Adipose tissue (tissue), 3 donors: ENCODE data around the gene SULT1E1. TPM values are rescaled to one million over a fixed set of nuclear protein-coding genes. Genes with fewer than 3 reads are reported as not detected.

Experiments used
- H3K27ac ChIP-seq: one replicate; pipeline ENCODE4 v1.5.1; 2013; ENCODE audit warnings: low read depth, low read length
- WGBS, 3 donors: extraction: QIAGEN DNeasy Blood & Tissue Kit; methylation state at CpG; one replicate each; pipeline ENCODE4 v1.1.7; 2013; 5-methylcytosine and 5-hydroxymethylcytosine counted together
- polyA plus RNA-seq, 3 donors: library from polyadenylated mRNA; stranded (reverse); fragments of 200-250 nt; gene quantifications; one replicate each; pipeline ENCODE4 v1.2.3, GENCODE V29; 2013
- donor health status: healthy with polysubstance abuse.
- donor health status: Bipolar disorder and iron deficiency.
- donor health status: healthy.

Gene SULT1E1
- polyA plus RNA-seq: under 1 TPM in 1 of 3 donors, not detected in 2; 0.10 TPM

- WGBS, 3 donors: 13 to 65% (median 19%) methylated on average over 1 of the region's 1 CpG
- H3K27ac ChIP-seq: no peak within 1 kb of the TSS
Observed at GRCh38 chr4:69860052-69860451, at the start of gene SULT1E1. Gene SULT1E1, minus strand, starts transcription at chr4:69860145. Its CDS starts 2,501 bp downstream, at chr4:69857644.

GRCh38 chr4:69909195-69909594 is 49.2 kb upstream of the SULT1E1 start:
- H3K27ac ChIP-seq: no peak overlapping the region
- 92 to 96% (median 95%) methylated on average over 4 of the region's 4 CpGs for WGBS, 3 donors

GRCh38 chr4:69907151-69907550 is 47.2 kb upstream of the SULT1E1 start:
- WGBS, 3 donors: 45 to 64% (median 63%) methylated on average over 1 of the region's 1 CpG
- H3K27ac ChIP-seq: no peak overlapping the region

- H3K27ac ChIP-seq: no peak overlapping the region
Observed at GRCh38 chr4:69896530-69897116, 36.7 kb upstream of the SULT1E1 start.

GRCh38 chr4:69894721-69895120 is 34.8 kb upstream of the SULT1E1 start:
- WGBS, 3 donors: 86 to 93% (median 90%) methylated on average over 3 of the region's 3 CpGs
- H3K27ac ChIP-seq: no peak overlapping the region

- 50 to 79% (median 70%) methylated on average over 5 of the region's 5 CpGs for WGBS, 3 donors
- no peak overlapping the region for H3K27ac ChIP-seq
Observed at GRCh38 chr4:69894186-69894585, 34.2 kb upstream of the SULT1E1 start.

- H3K27ac ChIP-seq: no peak overlapping the region
Observed at GRCh38 chr4:69888336-69888735, 28.4 kb upstream of the SULT1E1 start.

- no peak overlapping the region for H3K27ac ChIP-seq
Observed at GRCh38 chr4:69882150-69882549, 22.2 kb upstream of the SULT1E1 start.

GRCh38 chr4:69881173-69881773 is 21.3 kb upstream of the SULT1E1 start:
- no peak overlapping the region for H3K27ac ChIP-seq

GRCh38 chr4:69878250-69878649 is 18.3 kb upstream of the SULT1E1 start:
- H3K27ac ChIP-seq: no peak overlapping the region
- WGBS, 3 donors: 67 to 91% (median 70%) methylated on average over 2 of the region's 2 CpGs

GRCh38 chr4:69877453-69877852 is 17.5 kb upstream of the SULT1E1 start:
- no peak overlapping the region for H3K27ac ChIP-seq
- WGBS, 3 donors: 37 to 51% (median 43%) methylated on average over 2 of the region's 2 CpGs

GRCh38 chr4:69876071-69876470 is 16.1 kb upstream of the SULT1E1 start:
- WGBS, 3 donors: 47 to 75% (median 67%) methylated on average over 3 of the region's 3 CpGs
- no peak overlapping the region for H3K27ac ChIP-seq

GRCh38 chr4:69875576-69875975 is 15.6 kb upstream of the SULT1E1 start:
- whole genome bisulfite sequencing, 3 donors: 17 to 34% (median 21%) methylated on average over 2 of the region's 2 CpGs

GRCh38 chr4:69874507-69874906 is 14.6 kb upstream of the SULT1E1 start:
- no peak overlapping the region for H3K27ac ChIP-seq

More at GRCh38 chr4:69875576-69875975, 15.6 kb upstream of the SULT1E1 start:
- no peak overlapping the region for H3K27ac ChIP-seq

- H3K27ac ChIP-seq: no peak overlapping the region
- 13 to 54% (median 51%) methylated on average over 1 of the region's 1 CpG for WGBS, 3 donors
Observed at GRCh38 chr4:69861756-69862155, 1.8 kb upstream of the SULT1E1 start.

- WGBS, 3 donors: 49 to 96% (median 92%) methylated on average over 1 of the region's 1 CpG
Observed at GRCh38 chr4:69860521-69861298, 765 bp upstream of the SULT1E1 start.

GRCh38 chr4:69859140-69859685 is 732 bp downstream of the SULT1E1 start:
- 91 to 95% (median 92%) methylated on average over 1 of the region's 1 CpG for WGBS, 3 donors
- no peak overlapping the region for H3K27ac ChIP-seq

More at GRCh38 chr4:69860521-69861298, 765 bp upstream of the SULT1E1 start:
- H3K27ac ChIP-seq: no peak overlapping the region

- no peak overlapping the region for H3K27ac ChIP-seq
- 3 to 14% (median 11%) methylated on average over 1 of the region's 1 CpG for WGBS, 3 donors
Observed at GRCh38 chr4:69858690-69859089, 1.3 kb downstream of the SULT1E1 start.

GRCh38 chr4:69855822-69856221 is 4.1 kb downstream of the SULT1E1 start:
- WGBS, 3 donors: 88 to 100% (median 93%) methylated on average over 2 of the region's 2 CpGs
- no peak overlapping the region for H3K27ac ChIP-seq

- WGBS, 3 donors: 70 to 79% (median 77%) methylated on average over 1 of the region's 1 CpG
- no peak overlapping the region for H3K27ac ChIP-seq
Observed at GRCh38 chr4:69849969-69850368, 10.0 kb downstream of the SULT1E1 start.
